ENCODE data around the gene TECTA.

TECTA gene, protein sequence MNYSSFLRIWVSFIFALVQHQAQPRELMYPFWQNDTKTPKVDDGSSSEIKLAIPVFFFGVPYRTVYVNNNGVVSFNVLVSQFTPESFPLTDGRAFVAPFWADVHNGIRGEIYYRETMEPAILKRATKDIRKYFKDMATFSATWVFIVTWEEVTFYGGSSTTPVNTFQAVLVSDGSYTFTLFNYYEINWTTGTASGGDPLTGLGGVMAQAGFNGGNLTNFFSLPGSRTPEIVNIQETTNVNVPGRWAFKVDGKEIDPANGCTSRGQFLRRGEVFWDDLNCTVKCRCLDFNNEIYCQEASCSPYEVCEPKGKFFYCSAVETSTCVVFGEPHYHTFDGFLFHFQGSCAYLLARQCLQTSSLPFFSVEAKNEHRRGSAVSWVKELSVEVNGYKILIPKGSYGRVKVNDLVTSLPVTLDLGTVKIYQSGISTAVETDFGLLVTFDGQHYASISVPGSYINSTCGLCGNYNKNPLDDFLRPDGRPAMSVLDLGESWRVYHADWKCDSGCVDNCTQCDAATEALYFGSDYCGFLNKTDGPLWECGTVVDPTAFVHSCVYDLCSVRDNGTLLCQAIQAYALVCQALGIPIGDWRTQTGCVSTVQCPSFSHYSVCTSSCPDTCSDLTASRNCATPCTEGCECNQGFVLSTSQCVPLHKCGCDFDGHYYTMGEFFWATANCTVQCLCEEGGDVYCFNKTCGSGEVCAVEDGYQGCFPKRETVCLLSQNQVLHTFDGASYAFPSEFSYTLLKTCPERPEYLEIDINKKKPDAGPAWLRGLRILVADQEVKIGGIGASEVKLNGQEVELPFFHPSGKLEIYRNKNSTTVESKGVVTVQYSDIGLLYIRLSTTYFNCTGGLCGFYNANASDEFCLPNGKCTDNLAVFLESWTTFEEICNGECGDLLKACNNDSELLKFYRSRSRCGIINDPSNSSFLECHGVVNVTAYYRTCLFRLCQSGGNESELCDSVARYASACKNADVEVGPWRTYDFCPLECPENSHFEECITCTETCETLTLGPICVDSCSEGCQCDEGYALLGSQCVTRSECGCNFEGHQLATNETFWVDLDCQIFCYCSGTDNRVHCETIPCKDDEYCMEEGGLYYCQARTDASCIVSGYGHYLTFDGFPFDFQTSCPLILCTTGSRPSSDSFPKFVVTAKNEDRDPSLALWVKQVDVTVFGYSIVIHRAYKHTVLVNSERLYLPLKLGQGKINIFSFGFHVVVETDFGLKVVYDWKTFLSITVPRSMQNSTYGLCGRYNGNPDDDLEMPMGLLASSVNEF (N-terminal part only)

DNA sequence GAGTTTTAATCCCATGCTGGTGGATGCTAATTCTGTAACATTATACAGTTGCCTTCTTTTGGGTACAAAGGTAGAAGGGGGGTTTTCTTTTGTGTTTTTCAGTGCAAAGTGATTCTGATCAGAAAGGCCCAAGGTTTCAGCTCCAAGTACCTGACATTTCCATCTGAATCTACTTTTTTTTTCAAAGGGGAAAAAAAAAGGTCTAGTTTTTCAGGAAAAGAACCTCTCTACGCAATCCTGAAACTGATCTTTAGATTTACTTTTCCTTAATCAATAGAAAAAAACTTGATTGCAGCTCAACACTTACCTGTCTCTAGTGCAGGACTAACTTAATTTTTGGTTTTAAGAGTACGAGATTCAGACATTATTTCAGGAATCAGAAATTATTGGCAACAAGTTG lies at the start of gene TECTA:
Gene TECTA, plus strand, starts transcription at position 301 of the 400 bp plus-strand sequence. CDS start 1,423 bp downstream, outside the sequence.
- DNase-seq (ENCODE audit: low spot score): no peak

DNA sequence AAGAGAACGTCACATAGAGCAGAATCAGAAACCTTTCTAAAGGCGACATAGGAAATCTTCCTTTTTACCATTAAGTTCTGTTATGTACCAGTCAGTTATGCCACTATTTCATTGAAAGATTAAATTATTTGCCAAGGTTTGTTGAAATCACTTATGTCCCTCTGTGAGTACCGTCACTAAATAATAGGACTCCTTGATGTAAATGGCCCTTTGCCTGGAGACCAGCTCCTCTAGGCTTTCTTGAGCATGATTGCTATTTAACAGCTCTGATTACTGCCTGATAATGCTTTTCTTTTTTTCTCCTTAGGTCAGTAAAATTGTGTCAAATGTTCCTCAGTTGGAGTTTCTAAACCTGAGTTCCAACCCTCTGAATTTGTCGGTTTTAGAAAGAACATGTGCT lies 47.8 kb upstream of the TECTA start:
- no peak for DNase-seq (ENCODE audit: low spot score)

DNA sequence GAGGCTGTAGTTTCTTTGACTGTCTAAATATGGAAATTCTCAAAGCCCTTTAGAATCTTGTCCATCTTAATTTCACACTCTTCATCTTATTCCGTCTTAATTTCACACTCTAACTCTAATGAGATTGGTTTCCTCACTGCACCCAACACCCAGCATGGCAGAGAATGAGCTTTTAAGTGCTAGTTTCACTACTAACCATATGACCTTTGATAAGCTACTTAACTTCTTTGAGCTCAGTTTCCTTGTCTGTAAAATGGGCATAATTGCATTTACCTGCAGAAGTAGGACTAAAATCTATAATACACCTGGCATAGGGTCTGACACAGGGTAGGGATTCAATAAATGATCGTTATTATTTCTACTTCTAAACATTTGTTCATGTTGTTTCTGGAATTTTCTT lies 46.8 kb upstream of the TECTA start:
- no peak for DNase-seq (ENCODE audit: low spot score)

DNA sequence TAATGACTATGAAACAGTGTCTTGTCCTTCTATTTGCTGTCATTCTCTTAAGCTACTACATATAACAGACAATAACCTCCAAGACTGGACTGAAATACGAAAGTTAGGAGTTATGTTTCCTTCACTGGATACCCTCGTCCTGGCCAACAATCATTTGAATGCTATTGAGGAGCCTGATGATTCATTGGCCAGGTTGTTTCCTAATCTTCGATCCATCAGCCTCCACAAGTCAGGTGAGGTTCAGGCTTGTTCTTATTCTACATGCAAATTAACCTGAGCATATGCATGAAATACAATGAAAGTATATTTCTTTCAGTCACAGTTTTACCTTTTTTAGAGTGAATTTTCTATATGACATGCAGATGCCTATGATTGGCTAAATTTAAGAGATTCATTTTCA lies 46.0 kb upstream of the TECTA start:
- DNase-seq (ENCODE audit: low spot score): no peak

DNA sequence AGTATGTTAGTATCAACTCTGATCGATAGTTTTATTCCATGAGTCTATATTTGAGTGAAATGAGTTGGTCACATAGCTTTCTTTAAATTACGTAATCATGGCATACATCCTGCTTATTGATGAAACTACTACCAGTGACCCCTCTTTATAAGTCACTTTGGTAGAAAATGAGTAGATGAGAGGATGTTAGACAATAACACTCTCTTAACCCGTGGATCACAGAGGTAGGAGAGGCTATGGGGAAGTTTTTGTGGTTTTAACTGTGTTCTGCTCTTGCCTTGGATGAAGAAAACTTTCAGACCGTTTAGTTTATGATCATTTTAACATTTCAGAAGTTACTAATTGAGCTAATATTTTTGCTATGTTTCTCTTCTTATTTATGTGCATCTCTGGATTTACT lies 43.1 kb upstream of the TECTA start:
- DNase-seq (ENCODE audit: low spot score): no peak

DNA sequence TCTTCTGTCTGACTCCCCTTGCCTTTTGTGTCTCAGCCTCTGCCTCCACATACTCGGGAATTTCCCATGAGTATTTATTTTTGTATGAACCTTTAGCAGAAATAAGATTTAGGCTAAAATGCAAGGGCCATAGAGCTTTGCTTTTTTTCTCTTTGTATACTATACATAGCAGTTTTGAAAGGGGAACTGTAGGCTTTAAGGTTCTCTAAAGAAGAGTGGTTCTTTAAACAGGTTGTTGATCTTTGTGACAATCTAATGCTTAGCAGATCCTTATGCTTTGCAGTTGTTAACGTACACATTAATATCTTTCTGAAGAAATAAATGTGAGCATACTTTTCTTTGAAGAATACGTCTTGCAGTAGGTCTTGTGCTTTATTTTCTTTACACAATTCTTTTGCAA lies 42.1 kb upstream of the TECTA start:
- no peak for DNase-seq (ENCODE audit: low spot score)

DNA sequence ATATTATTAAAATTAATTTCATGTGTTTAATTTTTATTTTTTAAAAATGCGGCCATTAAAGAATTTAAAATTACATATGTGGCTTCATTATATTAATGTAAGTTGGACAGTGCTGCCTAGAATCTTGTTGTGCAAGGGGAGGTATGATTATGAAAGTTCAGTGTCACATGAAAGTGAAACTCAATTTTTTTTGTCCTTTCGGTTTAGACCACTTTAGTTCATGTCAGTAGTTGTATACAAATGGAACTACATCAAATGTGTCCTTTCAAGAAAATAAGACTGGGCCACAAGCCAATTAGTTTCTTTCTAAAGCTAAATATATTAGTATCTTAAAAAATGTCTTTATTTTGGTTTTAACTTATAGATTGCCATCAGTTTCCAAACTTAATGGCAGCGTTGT lies 41.4 kb upstream of the TECTA start:
- DNase-seq (ENCODE audit: low spot score): no peak

DNA sequence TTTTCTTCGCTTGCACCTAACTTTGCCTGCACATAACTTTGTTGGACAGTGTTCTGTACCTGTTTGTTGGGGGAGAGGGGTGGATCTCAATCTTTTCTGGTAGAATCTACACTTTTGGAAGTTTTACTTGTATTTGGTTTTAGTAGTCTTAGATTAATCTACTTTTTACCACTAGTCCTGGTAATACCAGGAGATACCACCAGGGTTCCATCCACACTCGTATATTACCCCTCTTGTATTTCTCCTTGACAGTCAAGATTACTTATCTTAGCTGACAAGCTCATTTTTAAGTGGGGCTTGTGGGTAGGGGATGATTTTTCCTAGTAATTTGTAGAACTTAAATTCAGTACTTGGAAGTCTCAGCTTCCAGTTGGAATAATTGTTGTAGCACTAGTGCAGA lies 37.3 kb upstream of the TECTA start:
- DNase-seq (ENCODE audit: low spot score): no peak

DNA sequence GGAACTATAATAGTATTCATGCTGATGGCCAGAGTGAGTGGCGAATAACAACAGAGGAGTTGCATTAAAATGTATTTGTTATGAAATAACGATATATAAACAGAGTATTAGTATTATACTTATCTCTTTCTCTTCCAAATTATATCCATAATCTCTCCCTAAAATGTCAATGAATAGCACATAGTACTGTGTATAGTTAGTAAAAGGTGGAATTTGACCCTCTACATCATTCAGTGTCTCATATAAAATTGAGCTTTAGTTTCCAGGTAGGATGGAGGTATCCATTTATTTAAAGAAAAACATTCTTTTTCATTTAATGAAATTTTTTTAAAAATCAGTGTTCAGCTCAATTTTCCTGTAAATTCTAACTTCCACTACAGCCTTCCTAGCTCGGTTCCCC lies 34.4 kb upstream of the TECTA start:
- no peak for DNase-seq (ENCODE audit: low spot score)

DNA sequence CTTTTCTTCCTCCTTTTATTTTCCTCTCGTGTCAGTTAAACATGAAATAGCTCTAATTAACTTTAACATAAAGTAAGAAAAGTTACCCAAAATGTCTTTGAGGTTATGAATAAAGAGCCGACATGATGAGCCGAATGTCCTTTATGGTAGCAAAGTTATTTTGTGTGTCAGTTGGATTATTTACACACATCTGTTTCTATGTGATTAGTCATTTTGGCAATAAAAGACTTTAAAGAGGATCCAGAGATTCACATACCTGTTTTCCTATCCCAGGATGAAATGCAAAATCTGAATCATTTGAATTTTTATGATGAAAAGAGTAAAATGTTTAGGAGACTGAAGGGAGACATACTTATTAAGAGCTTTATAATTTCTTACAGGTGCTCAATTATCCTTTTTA lies 34.0 kb upstream of the TECTA start:
- no peak for DNase-seq (ENCODE audit: low spot score)

DNA sequence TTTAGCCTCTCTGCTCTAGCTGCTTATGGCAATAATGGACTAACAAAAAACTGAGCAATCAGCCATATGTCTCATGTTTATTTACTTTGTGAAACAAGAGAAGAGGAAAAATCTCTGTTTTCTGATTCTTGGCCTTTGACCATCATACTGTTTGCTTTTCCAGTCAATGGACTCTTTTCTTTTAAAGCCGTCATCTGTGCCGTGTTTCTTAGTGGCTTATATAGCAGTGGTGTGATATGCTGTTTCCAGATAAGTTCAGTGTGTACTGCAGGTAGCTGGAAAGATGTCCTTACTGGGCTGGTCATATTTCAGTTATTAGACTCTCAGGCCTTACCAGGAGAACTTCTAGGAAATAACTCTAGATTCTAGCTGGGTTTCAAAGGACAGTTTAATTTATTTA lies 33.6 kb upstream of the TECTA start:
- no peak for DNase-seq (ENCODE audit: low spot score)

DNA sequence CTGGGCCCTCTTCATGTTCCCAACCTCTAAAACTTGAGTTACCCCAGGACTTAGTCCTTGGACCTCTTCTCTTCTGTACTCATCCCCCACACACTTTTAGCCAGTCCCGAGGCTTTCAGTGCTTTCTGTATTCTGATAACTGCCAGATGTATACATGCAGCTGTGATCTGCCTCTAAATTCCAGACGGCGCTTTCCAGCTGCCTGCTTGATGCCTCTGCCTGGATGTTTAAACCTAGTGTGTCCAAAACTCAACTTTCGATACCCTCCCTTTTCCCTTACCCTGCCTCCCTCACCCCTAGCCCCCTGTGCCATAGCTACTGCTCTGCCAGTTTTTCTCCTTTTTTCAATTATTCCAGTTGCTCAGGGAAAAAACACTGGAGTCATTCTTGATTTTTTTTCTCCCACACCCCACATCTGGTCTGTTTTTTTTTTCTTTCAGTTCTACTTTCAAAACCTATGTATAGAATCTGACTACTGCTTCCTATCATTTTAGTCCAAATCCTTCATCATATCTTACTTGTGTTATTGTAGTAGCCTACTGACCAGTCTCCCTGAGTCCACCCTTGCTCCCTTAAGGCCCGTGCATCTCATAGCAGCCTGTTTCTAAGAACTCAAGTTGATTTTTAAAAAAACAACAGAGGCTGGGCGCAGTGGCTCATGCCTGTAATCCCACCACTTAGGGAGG lies 32.9 kb upstream of the TECTA start:
- DNase-seq (ENCODE audit: low spot score): no peak

DNA sequence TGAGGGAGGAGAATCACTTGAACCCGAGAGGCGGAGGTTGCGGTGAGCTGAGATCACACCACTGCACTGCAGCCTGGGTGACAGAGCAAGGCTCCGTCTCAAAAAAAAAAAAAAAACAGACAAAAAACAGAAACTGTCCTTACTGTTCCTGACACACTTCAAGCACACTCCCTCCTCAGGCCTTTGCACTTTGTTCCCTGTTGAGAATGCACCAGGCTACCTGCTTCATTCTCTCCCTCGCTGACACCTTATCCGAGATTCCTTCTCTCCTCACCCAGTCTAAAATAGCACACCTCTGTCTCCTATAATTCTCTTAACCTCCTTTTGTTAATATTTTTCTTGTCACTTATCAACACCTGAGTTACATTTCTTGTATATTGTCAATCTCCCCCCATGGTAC lies 32.3 kb upstream of the TECTA start:
- no peak for DNase-seq (ENCODE audit: low spot score)

DNA sequence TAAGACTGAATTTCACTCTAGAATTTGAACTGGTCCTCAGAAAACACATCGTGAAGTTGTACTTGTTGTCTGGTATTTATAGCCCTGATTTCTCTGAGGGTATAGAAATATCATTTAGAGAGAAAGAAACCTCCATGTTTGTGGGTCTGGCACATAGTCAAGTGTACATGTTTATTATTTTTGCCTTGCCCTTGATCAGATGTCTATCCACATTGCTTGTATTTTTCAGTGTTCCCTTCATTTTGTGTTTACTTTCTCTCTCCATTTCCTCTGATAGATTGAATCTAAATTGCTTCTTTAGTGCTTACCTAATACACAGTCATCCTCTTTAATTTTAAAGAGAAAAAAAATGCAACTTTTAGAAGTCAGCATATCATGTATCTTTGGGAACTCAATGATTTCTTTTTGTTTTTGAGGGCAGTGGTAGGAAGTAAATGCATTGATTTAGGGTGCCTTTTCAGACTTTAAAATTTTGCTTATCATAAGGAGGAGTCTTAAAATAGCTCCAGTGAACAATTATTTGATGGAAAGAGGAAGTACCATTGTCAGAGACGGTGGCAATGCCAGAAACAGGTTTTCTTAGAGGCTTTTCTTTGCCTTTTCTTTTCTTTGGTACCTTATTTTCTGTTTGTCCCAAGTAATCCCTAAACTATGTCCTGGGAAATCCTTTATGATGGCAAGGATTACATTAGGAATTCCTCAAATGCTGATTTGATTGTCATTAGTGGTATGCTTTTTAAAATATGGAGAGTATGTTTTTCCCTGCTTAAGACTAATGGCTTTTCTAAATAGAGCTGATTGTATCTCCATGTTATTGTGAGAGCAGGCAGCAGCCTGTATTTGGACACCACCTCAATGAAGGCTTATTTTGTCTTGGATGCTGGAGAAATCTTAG lies 29.8 kb upstream of the TECTA start:
- DNase-seq (ENCODE audit: low spot score): no peak

DNA sequence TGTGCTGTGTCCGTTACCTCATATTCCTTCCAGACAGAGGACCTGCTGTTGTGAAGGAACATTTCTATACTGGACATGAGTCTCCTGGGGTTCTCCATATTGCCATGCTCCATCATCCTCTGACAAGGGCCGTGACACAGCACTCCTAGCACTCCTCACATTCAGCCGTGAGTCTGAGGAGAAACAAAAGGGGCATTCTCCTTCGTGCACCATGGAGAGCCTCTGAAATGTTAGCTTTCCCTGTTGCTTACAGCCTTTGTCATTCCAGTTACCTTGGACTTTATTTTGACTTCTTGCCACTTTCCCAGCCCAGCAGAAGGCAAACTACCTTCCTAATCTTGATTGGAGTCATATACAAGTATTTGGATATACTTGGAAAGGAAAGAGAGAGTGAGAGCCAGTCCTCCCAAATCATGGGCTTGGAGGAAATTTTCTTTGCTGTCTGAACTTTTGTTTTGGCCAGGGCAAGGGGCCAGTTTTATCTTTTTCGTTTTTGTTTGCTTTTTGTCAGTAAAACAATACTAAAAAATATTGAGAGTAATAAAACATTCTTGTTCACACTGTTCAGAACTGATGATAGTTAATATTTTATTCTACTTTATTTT lies 29.1 kb upstream of the TECTA start:
- no peak for DNase-seq (ENCODE audit: low spot score)

DNA sequence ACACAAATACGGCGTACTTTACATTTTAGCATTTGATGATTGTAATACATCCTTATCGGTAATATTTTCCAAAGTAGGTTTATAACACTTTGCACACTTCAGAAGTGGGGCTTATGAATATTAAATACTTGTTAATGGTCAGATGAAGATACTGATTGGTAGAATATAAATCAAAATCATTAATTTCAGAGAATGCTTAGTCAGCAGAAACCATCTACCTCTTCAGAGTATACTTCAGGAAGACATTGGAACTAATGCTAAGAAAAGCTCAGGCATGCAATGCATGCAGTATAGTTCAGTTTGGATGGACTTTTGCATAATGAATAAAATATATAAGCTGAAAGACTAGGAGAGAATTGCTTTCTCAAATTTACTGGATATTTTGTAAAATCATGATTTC lies 19.7 kb upstream of the TECTA start:
- DNase-seq (ENCODE audit: low spot score): no peak

DNA sequence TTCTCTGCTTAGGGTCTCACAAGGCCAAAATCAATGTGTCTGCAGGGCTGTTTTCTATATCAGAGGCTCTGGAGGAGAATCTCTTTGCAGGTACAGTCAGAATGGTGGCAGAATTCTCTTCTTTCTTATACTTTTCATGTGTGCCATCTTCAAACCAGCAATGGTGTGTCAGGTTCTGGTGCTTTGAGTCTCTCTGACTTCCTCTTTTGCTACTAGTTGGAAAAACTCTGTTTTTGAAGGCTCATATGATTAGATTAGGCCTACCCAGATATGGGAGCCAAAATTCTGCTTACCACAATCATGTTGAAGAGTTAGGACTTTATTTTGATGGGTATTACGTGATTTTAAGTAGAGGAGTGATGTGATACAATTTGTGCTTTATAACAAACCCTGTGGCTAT lies 18.8 kb upstream of the TECTA start:
- no peak for DNase-seq (ENCODE audit: low spot score)

DNA sequence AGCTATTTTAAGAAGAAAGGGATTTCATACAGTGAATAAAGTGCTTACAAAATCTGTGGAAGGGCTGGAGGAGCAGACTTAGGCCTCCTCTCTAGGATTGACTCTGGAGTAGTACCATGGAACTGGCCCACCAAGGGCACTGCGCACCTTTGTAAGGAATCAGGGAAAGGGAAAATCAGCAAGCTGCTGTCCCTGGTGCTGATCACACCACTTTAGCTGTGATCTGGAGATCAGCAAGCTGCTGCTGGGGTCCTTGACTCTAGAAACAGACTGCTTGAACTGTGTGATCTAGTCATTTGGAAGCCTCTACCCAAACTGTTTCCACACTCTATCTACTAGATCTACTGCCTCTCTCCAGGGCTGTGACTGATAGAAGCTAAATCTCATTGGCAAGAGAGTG lies 18.4 kb upstream of the TECTA start:
- no peak for DNase-seq (ENCODE audit: low spot score)

DNA sequence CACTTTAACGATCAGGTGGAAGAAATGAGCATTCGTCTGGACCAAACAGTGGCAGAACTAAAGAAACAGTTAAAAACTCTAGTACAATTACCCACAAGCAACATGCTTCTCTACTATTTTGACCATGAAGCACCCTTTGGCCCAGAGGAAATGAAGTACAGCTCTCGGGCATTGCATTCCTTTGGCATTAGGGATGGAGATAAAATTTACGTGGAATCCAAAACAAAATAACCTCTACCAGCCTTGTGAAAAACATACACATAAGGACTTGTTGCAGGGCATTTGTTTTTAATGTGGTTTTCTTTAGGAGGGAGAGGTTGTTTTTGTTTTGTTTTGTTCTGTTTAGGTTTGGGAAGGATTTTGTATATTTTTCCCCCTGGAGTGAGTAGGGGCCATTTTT lies 14.2 kb upstream of the TECTA start:
- DNase-seq (ENCODE audit: low spot score): no peak

DNA sequence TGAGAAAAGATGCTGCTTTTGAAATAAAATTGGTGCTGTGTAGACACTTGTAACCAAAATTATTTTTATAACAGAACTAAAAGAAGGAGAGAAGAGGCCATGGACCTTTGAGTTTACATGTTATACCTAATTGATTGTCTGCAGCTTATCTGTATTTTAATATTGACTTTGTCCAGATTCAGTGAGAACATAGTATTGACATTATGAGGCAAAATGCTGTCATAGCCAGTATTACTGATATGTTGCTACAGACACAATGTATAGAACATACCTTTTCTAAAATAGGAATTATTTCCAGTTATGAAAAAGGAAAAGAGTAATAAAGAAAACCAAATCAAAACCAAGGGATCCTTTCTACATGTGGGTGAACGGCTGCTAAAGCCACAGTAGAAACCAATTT lies 11.5 kb upstream of the TECTA start:
- DNase-seq (ENCODE audit: low spot score): no peak
